ENCODE data around the gene ATAT1. TPM values are rescaled to one million over a fixed set of nuclear protein-coding genes. Genes with fewer than 3 reads are reported as not detected.

The ATAT1 gene
- total and polyA plus RNA-seq, 2 of the 4 experiments (the other 2 are of a cell fraction), result 5.6 to 15.5 TPM

DNA sequence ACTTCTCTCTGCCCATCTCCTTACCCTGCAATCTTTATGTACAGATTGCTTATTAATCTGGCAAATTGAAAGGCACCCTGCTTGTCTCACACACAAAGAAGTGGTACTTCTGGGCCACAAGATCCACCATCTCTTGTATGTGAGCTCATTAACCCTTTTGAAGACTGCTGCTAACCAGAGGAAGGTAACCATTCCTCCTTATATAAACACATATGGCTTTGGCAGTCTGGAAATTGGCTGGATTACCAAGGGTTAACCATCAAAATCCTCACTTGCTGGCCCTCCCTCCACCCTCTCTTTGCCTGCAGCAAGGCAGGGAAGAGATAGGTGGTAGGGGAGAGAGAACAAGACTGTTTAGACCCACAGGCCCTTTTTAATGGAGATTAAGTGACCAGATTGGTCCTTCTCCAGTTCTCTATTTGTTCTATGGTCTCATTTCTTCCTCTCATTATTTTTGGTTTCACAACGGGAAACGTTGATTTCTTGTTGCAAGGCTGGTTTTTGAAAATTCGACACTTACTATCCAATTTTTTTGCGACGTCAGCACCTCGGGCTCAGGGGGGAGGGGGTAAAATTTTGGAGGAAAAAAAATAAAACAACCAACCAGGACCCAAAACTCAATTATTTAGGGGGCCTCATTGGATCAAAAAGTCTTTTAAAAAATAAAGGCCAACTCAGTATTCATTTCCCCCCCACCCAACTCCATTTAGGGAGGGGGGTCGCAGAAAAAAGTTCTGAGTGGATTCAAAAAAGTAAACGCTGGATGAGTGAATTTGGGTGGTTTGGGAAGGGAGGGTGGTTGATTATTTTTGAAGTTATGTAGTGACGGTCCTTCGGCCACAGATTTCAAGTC is 10.5 kb upstream of the ATAT1 start:
- Histone ChIP-seq H2AK5ac (ENCODE audit: low read depth, low read length) (peak overlapping the region; percentile 99), H3K4me2 (ENCODE audit: low read depth, low read length) (peak overlapping the region; percentile 96), H2BK120ac (ENCODE audit: low read depth, low read length) (peak overlapping the region; percentile 6), H3K4ac (ENCODE audit: low read depth, low read length) (peak overlapping the region; percentile 99), H4K5ac (ENCODE audit: low read depth, low read length) (peak overlapping the region; percentile 97), H3K18ac (ENCODE audit: low read depth, low read length) (peak overlapping the region; percentile 91), H4K8ac (ENCODE audit: low read depth in 2 of 2, low read length in 2 of 2) (peak overlapping the region; percentile 87 to 100), H2BK15ac (ENCODE audit: low read depth, low read length) (no peak overlapping the region), H3K4me1 (ENCODE audit: control insufficient read depth, insufficient read depth, low read length) (peaks cover 8% of the 10 kb centered on the region), H2AK9ac (replicated peaks; ENCODE audit: low read depth, low read length, poor library complexity) (peak overlapping the region; percentile 100), H3K79me1 (ENCODE audit: low read depth in 1 of 2, low read length in 2 of 2) (peaks cover 25 to 52% of the 10 kb centered on the region in 2 experiments), H3K9me3 (ENCODE audit: control insufficient read depth, insufficient read depth, low read length) (no peaks in the 10 kb centered on the region), H4K91ac (ENCODE audit: insufficient read depth, low read depth, low read length) (peak overlapping the region; percentile 99), H3K14ac (replicated peaks; ENCODE audit: low read depth, low read length) (peak overlapping the region; percentile 99), H4K20me1 (ENCODE audit: insufficient read depth, low read length) (peaks cover 38% of the 10 kb centered on the region), H2BK5ac (ENCODE audit: low read depth, low read length, poor library complexity, severe bottlenecking) (peak overlapping the region; percentile 92), H3K4me3 (ENCODE audit: insufficient read depth, low read depth, low read length) (peak overlapping the region; percentile 73), H3K23ac (ENCODE audit: low read depth, low read length) (peak overlapping the region; percentile 99), H3K9ac (ENCODE audit: low read depth, low read length) (peak overlapping the region; percentile 99), H2AFZ (replicated peaks; ENCODE audit: low read length, poor library complexity) (no peak overlapping the region), H3K27me3 (ENCODE audit: control insufficient read depth, insufficient read depth, low read length) (no peaks in the 10 kb centered on the region), H3K56ac (ENCODE audit: extremely low read depth, insufficient read depth, low read length) (peak overlapping the region; percentile 100), H3K27ac (ENCODE audit: insufficient read depth, low read length) (peak overlapping the region; percentile 91), H3K9me1 (ENCODE audit: insufficient read depth, low read length) (peaks cover 10% of the 10 kb centered on the region), H3K36me3 (ENCODE audit: control insufficient read depth, insufficient read depth, low read length) (peaks cover 17% of the 10 kb centered on the region), H2BK20ac (ENCODE audit: low read depth, low read length) (no peak overlapping the region)
- ChIA-PET CTCF (no interaction called here), POLR2A (ENCODE audit: unreplicated experiment) (interaction anchor here (0.7 to 1.2 kb wide), 6 partner anchors 10 to 297 kb away, joined by 3 to 8 read pairs (median 3); partner anchors contain the start of gene ATAT1)
- no peak for ATAC-seq (ENCODE audit: low read depth)
- 100% methylated on average over 1 of the region's 10 CpGs; no CpG with 5 or more reads in 1 of the 2 experiments for WGBS, 2 experiments (ENCODE audit: extremely low coverage in 2 of 2, insufficient read length in 1 of 2)
- intact Hi-C loops (cut with micrococcal nuclease) (loop anchor here (2.0 kb wide), 1 partner anchor 105 kb away; the partner anchor contains the start of gene TUBB), in situ Hi-C loops (cut with MboI; ENCODE audit: low sequenced_read_pairs) (no loop called here), dilution Hi-C loops (cut with HindIII; ENCODE audit: low sequenced_read_pairs, unreplicated experiment) (no loop called here)
- no peak for DNase-seq
- BruUV-seq (replicated peaks), result no TSS peak
- TF ChIP-seq BHLHE40 (IDR thresholded peaks at IDR 0.05; ENCODE audit: low read depth, low read length) (no peak), POLR2A (IDR thresholded peaks at IDR 0.05; ENCODE audit: low read depth, low read length) (peak; percentile 84), CEBPB (IDR thresholded peaks at IDR 0.05; ENCODE audit: low read depth, low read length) (no peak), MXI1 (IDR thresholded peaks at IDR 0.05; ENCODE audit: borderline replicate concordance, low read depth, low read length) (no peak), FOS (IDR thresholded peaks at IDR 0.05; ENCODE audit: low read depth, low read length) (no peak), CHD1 (IDR thresholded peaks at IDR 0.05; ENCODE audit: low read depth, low read length) (peak; percentile 5), SMC3 (IDR thresholded peaks at IDR 0.05; ENCODE audit: low read depth, low read length) (no peak), MAFK (IDR thresholded peaks at IDR 0.05; ENCODE audit: low read depth, low read length) (peak; percentile 93), RFX5 (IDR thresholded peaks at IDR 0.05; ENCODE audit: low read depth, low read length) (no peak), RCOR1 (IDR thresholded peaks at IDR 0.05; ENCODE audit: insufficient replicate concordance, low read length) (no peak), MAZ (IDR thresholded peaks at IDR 0.05; ENCODE audit: borderline replicate concordance, low read depth, low read length) (no peak), NFE2L2 (IDR thresholded peaks at IDR 0.05; ENCODE audit: low read depth, low read length) (no peak)
- TF ChIP-seq, protein P1, sequence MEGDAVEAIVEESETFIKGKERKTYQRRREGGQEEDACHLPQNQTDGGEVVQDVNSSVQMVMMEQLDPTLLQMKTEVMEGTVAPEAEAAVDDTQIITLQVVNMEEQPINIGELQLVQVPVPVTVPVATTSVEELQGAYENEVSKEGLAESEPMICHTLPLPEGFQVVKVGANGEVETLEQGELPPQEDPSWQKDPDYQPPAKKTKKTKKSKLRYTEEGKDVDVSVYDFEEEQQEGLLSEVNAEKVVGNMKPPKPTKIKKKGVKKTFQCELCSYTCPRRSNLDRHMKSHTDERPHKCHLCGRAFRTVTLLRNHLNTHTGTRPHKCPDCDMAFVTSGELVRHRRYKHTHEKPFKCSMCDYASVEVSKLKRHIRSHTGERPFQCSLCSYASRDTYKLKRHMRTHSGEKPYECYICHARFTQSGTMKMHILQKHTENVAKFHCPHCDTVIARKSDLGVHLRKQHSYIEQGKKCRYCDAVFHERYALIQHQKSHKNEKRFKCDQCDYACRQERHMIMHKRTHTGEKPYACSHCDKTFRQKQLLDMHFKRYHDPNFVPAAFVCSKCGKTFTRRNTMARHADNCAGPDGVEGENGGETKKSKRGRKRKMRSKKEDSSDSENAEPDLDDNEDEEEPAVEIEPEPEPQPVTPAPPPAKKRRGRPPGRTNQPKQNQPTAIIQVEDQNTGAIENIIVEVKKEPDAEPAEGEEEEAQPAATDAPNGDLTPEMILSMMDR (conservative IDR thresholded peaks at IDR 0.05; ENCODE audit: low read depth, low read length), result no peak
- TF ChIP-seq, protein P2, sequence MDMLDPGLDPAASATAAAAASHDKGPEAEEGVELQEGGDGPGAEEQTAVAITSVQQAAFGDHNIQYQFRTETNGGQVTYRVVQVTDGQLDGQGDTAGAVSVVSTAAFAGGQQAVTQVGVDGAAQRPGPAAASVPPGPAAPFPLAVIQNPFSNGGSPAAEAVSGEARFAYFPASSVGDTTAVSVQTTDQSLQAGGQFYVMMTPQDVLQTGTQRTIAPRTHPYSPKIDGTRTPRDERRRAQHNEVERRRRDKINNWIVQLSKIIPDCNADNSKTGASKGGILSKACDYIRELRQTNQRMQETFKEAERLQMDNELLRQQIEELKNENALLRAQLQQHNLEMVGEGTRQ (IDR thresholded peaks at IDR 0.05; ENCODE audit: low read depth, low read length), result no peak
